GM21447 (cell line): ENCODE measurements around the gene ZBTB38.

Experiments
- ATAC-seq: cut with Tn5 transposase; IDR thresholded peaks from one replicate; pipeline ENCODE4 v1.9.1; 2021; ENCODE audit not compliant: unreplicated experiment

ZBTB38 gene

GRCh38 chr3:141384575-141384974 is 16.3 kb downstream of the ZBTB38 start:
- ATAC-seq, result no peak

DNA sequence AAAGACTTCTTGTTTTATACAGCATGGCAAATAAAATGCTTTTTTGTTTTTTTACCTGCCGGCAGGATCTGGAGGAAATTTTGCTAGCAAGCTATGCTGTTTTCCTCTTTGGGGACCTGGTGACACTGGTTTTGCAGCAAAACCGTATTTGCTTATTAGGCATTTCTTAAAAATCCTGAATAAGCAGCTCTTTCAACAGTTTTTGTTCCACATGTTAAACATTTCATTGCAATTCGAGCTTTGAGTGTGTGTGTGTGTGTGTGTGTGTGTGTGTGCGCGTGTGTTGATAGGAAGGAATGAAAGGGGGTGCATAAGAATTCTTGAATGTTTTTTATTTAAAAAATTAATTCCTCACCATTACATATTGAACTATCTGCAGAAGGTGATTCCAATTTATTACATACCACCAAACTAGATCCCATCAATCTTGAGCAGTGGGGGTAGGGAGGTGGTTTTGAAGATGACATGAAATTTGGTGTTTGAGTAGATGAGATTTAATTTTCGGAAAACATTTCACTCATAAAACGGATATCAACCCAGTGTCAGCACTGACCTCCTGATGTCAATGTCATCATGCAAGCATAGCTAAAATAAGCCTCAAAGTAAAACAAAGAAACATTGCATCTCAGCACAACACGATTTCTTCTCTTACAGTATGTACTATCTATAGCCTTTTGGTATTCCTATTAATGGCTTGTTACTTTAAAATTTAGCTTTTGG is 17.3 kb downstream of the ZBTB38 start:
- ATAC-seq, result no peak

- ATAC-seq, result no peak
Measured at GRCh38 chr3:141386126-141386488, 17.8 kb downstream of the ZBTB38 start.

GRCh38 chr3:141386611-141387111 is 18.4 kb downstream of the ZBTB38 start:
- no peak for ATAC-seq

DNA sequence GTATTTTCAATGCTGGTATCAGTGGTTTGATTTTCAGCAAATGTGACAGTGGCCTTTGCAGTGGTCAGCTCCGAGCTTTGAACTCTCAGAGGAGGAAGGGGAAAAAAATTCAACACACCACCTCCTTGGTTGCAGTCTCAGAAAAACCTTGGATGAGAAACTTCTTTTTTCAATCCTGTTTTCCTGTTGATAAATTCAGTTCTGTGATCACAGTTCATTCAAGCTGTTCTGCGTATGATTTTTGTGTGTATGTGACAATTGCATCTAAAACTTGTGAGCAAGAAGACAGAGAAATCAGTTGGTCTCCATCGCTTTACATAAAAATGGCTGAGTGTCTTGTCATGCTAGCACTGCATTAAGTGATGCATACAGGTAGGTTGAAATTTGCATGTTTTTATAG is 19.2 kb downstream of the ZBTB38 start:
- ATAC-seq, result no peak

GRCh38 chr3:141388395-141388794 is 20.1 kb downstream of the ZBTB38 start:
- no peak for ATAC-seq

DNA sequence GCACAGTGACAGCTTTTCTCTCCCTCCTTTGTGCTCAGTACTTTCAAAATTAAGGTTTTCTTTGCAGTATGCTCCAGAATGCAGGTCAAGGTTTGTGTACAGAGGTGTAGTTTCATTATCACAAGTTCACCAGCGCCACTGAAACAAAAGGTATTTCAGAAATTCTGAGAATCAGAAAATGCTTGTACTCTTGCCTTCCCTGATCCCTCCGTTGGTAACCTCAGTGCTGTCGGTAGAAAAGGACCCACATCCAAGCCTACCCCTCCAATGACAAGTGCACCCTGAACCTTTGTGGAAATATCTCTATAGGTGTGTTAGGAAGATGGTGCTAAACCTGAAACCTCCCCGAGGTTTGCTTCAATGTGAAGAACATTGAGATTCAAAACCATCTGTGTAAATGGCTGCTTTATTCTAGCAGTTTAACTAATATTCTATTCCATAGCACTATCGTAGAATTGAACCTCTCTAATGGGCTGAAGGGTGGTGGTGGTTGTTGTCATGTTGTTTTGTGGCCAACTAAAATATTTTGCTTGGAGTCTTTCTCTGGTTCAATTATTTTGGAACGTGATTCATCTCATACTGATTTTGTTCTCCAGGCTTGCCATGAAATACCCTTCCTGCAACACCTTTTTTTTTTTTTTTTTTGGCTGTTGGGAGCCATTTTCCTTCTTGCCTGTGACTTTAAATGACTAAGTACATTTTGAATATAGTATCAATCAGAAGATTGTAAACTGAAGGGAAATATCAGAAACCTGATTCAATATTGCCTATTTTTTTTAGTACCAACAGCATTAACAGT is 20.7 kb downstream of the ZBTB38 start:
- ATAC-seq, result no peak

DNA sequence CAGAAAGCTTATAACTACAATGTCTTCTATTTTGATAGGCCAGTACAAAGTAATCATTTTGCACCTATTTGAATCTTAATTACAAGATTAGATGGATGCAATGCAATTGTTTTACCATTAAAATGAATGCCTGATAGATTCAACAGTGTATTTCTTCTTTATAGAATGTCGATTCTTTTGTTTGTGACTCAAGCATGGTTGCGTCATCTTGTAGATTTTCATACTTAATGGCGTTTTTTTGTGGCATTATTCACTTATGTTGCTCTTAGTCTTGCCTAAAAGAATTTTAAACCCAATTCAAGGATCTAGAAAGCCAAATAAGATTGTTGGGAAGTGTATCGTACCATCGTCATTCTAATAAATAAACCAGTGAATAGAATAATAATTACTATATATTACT is 21.4 kb downstream of the ZBTB38 start:
- ATAC-seq, result no peak

DNA sequence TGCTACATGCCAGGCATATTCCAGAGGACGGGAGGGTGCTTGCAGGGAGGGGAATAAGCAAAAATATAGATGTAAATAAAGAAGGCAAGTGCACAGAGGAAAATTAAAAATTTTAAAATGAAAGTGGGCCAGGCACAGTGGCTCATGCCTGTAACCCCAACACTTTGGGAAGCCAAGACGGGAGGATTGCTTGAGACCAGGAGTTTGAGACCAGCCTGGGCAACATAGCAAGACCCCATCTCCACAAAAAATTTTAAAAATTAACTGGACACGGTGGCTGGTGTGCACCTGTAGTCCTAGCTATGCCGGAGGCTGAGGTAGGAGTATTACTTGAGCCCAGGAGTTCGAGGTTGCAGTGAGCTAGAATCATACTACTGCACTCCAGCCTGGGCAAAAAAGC is 22.4 kb downstream of the ZBTB38 start:
- ATAC-seq, result no peak

DNA sequence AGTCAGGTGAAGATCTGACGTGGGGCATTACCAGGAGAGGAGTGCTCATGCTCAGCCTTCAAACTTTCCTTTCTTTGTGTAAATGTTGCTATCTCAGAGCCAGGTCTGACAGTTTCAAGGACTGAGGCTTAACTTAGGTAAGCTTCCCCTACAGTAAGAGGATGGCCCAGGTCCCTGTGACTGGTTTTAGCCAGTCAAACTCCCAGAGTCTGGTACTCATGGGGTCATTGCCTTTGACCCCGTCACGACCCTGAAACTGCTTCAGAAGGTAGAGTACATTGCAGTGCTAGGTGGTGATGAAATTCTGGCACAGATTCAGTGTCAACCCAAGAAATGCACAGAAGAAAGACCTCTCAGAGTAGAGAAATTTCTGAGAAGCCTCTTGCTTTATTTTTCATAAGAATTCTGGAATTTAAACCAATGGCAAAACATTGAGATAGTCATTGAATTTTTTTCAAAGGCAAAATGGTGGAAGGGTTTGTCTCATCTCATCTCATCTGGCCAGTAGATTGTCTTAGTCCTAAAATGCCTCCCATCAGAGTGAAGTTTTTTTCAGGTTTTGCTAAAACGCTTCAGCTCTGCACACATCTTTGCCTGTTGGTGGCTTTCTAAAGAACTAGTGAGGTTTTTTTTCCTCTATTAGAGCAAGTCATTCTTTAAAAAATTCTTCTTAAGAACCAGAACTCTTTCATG is 23.1 kb downstream of the ZBTB38 start:
- ATAC-seq, result no peak

DNA sequence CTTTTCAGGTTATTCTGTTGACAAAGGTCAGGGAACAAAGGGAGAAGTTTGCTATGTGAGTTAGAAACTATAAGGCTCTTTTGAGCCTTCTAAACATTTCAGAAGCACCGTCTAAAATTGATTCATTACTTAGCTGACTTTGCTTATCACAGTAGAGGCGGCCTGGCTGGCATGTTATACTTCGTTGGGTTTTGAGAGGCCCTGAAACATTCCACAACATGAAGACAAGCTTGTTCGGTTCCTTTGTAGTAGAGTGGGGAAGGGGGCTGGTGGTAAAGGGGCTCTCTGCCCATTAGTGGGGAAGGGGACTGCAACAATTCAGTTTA is 23.6 kb downstream of the ZBTB38 start:
- ATAC-seq, result no peak

DNA sequence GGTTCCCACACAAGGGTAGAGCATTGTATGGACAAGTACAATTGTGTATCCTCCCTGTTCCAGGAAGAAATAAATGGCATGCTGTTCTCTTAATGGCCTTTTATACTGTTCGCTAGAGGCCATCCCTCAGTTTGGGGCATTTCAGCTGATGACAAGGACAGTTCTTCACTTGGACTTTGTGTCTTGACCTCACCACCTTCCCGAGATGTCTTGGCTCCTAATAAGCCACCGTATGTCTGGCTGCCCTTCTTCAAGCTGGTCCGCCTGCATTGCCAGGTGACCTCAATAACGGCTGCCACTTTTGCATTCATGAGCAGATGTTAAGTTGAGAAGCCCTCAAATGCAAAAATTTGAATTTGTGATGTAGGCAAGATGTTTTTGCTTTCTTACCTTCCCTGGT is 24.1 kb downstream of the ZBTB38 start:
- no peak for ATAC-seq

GRCh38 chr3:141392897-141393734 is 24.8 kb downstream of the ZBTB38 start:
- no peak for ATAC-seq

GRCh38 chr3:141393735-141394076 is 25.4 kb downstream of the ZBTB38 start:
- no peak for ATAC-seq

DNA sequence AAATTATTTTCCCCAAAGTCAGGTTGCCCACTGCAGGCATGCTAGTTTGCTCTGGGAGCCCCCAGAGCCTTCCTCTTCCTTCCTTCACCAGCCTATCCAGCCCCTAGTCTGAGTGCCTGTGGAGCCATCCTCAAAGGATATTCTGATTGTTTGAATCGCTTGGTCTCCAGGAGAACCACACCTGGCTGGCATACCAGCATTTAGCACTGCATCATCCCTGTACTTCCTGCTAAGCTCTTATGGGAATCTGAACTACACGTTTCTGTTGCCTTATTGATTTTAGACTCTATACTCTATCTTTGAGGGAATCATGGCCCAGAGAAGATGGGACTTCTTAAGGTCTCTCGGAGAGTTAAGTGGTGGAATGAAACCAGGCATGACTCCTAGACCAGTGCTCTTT is 26.3 kb downstream of the ZBTB38 start:
- ATAC-seq, result no peak

DNA sequence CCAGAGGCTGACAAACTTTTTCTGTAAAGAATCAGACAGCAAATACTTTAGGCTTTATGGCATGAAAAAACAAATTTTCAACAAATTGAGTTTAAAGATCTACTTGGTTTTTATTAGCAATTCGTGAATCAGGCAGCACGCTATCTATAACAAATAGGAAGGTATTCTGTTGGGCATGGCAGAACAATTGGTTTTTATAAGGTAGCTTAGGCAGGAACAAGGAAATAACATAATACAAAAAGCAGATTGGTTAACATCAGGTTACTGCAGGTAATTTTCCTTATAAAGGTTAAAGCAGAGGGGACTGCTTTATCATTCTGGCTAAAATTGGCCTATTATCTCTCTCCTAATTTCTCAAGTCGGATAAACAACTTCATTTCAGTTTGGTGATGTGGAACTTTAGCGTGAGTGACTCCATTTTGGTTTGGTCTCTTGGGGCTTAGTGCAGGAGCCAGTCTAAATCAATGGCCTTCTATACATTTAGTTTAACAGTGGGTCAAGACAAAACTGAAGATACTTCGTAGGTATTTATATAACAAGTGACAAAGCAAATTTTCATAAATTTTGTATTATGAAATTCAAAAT is 26.8 kb downstream of the ZBTB38 start:
- ATAC-seq, result no peak

GRCh38 chr3:141397996-141398395 is 29.7 kb downstream of the ZBTB38 start:
- ATAC-seq, result no peak

DNA sequence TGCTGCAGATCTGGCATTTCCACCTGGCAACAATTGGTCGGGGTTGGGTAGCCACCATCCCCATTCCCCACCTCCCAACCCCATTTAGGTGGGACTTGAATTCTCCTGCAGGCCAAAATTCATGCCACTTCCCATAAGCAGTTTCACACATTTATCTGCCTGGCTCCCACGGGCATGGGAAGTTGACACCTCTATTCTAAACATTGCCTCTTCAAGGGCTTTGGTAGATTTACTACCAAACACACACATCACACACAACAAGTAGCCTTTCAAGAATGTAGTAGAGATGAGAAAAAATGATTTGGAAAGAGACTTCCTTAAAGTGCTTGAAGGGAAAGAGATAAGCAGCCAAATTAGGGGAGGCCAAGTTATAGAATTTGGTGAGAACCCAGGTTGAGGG is 30.9 kb downstream of the ZBTB38 start:
- no peak for ATAC-seq

GRCh38 chr3:141400073-141400971 is 32.0 kb downstream of the ZBTB38 start:
- ATAC-seq, result no peak

DNA sequence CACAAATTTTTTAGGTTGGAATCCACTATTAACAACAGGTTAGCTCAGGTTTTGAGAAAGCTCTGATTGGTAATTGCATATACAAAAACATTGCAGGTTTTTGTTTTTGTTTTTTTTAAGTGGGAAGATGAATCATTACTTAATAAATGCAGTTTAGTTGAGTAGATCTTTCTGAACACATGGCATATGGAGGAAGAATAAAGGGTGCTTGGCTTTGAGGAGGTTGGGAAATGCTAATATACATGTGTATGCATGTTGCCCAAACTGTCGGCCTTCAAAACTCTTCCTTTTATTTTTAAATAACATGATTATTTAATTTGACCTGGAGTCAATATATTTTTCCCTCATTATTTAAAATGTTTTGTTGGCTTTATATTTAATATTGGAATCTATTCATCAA is 32.8 kb downstream of the ZBTB38 start:
- ATAC-seq, result no peak
